KMS-11 (cell line): ENCODE measurements around the gene THAP8.

ENCODE experiments used
- H2AFZ ChIP-seq: fragments of 200-600 bp; sonication (generic); 2 replicates; pipeline ENCODE4 v1.6.1; 2016; ENCODE audit warnings: antibody characterized with exemption, mixed run types, low read depth
- H3K27ac ChIP-seq: fragments of 200-600 bp; sonication (generic); 2 replicates; pipeline ENCODE4 v1.6.1; 2016; ENCODE audit warnings: mild to moderate bottlenecking, mixed run types
- H3K27me3 ChIP-seq: fragments of 200-600 bp; sonication (generic); 2 replicates; pipeline ENCODE4 v1.6.1; 2017; ENCODE audit warnings: mild to moderate bottlenecking, low read depth, mixed run types, moderate library complexity; ENCODE audit not compliant: insufficient read depth
- H3K36me3 ChIP-seq: fragments of 200-600 bp; sonication (generic); 2 replicates; pipeline ENCODE4 v1.6.1; 2017; ENCODE audit warnings: mild to moderate bottlenecking, mixed run types; ENCODE audit not compliant: insufficient read depth
- H3K4me1 ChIP-seq: fragments of 200-600 bp; sonication (generic); 2 replicates; pipeline ENCODE4 v1.6.1; 2016; ENCODE audit warnings: mild to moderate bottlenecking, low read depth, mixed run types; ENCODE audit not compliant: poor library complexity, severe bottlenecking
- H3K4me2 ChIP-seq: fragments of 200-600 bp; sonication (generic); 2 replicates; pipeline ENCODE4 v1.7.0; 2016; ENCODE audit warnings: mild to moderate bottlenecking, mixed run types
- H3K4me3 ChIP-seq: fragments of 200-600 bp; sonication (generic); IDR thresholded peaks from 2 replicates; pipeline ENCODE4 v1.6.1; 2017; ENCODE audit warnings: low read depth, low read length, mixed read lengths; ENCODE audit not compliant: insufficient read depth
- H3K79me2 ChIP-seq: fragments of 200-600 bp; sonication (generic); 2 replicates; pipeline ENCODE4 v1.6.1; 2016; ENCODE audit warnings: low read depth, mixed run types; ENCODE audit not compliant: insufficient read depth
- H3K9ac ChIP-seq: fragments of 200-600 bp; sonication (generic); 2 replicates; pipeline ENCODE4 v1.6.1; 2016; ENCODE audit warnings: mild to moderate bottlenecking, mixed run types
- H4K20me1 ChIP-seq: fragments of 200-600 bp; sonication (generic); 2 replicates; pipeline ENCODE4 v1.6.1; 2016; ENCODE audit warnings: mild to moderate bottlenecking, mixed run types; ENCODE audit not compliant: insufficient read depth
- TF ChIP-seq, protein P1 (sequence below): fragments of 200-600 bp; sonication (generic); conservative IDR thresholded peaks from 2 replicates; pipeline ENCODE4 v1.6.1; 2017; ENCODE audit warnings: low read depth, mild to moderate bottlenecking, antibody characterized with exemption, low read length, moderate library complexity, mixed read lengths

THAP8 gene

DNA sequence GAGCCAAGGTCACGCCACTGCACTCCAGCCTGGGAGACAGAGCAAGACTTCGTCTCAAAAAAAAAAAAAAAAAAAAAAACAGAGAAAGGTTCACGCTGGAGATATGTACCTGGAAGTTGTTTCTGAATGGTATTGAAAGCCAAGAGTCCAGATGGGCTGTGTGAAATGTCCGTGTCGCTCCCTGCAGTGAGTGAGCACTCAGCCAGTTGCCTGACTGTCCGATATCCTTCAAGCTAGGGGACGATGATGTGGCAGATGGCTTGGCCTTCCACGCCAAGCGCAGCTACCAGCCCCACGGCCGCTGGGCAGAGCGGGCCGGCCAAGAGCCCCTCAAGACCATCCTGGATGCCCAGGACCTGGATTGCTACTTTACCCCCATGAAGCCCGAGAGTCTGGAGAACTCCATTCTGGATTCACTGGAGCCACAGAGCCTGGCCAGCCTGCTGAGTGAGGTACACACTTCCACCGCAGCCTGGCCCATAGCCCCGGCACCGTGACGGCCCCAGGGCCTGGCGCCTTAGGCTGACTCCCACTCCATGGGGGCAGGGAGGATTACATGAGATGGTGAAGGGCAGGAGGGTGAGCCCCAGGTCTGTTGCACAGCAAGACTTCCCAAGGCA, 45.2 kb upstream of the THAP8 start:
- no peak overlapping the region for H3K4me3 ChIP-seq
- no peaks in the 10 kb centered on the region for H3K27me3 ChIP-seq
- H2AFZ ChIP-seq = no peak overlapping the region
- no peak overlapping the region for H3K27ac ChIP-seq
- no peaks in the 10 kb centered on the region; the same call in 1 of the 2 replicates for H3K36me3 ChIP-seq
- H3K4me2 ChIP-seq = no peak overlapping the region
- no peaks in the 10 kb centered on the region for H4K20me1 ChIP-seq
- no peaks in the 10 kb centered on the region for H3K4me1 ChIP-seq
- TF ChIP-seq, protein P1, sequence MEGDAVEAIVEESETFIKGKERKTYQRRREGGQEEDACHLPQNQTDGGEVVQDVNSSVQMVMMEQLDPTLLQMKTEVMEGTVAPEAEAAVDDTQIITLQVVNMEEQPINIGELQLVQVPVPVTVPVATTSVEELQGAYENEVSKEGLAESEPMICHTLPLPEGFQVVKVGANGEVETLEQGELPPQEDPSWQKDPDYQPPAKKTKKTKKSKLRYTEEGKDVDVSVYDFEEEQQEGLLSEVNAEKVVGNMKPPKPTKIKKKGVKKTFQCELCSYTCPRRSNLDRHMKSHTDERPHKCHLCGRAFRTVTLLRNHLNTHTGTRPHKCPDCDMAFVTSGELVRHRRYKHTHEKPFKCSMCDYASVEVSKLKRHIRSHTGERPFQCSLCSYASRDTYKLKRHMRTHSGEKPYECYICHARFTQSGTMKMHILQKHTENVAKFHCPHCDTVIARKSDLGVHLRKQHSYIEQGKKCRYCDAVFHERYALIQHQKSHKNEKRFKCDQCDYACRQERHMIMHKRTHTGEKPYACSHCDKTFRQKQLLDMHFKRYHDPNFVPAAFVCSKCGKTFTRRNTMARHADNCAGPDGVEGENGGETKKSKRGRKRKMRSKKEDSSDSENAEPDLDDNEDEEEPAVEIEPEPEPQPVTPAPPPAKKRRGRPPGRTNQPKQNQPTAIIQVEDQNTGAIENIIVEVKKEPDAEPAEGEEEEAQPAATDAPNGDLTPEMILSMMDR = no peak
- H3K9ac ChIP-seq = no peak overlapping the region
- no peaks in the 10 kb centered on the region for H3K79me2 ChIP-seq

DNA sequence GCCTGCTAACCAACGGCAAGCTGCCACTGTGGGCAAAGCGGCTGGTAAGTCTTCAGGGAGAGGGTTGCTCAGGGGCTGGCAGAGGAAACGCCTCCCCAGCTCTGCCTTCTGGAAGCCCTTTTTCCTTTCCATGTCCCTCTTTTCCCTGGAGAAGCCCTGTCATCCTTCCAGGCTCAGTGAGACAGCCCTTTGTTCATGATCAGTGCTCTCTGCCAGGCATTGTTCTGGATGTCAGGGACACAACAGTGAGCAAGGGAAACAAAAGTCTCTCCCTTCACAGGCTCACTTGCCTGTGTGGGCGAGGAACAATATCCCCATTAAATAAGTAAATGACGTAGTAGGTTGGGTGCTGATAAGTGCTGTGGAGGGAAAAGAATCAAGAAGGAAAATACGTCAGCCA, 43.0 kb upstream of the THAP8 start:
- no peak overlapping the region for H3K9ac ChIP-seq
- H4K20me1 ChIP-seq = no peaks in the 10 kb centered on the region
- no peak overlapping the region for H3K4me3 ChIP-seq
- H3K36me3 ChIP-seq = no peaks in the 10 kb centered on the region; the same call in 1 of the 2 replicates
- H3K27me3 ChIP-seq = no peaks in the 10 kb centered on the region
- no peak overlapping the region for H3K4me2 ChIP-seq
- TF ChIP-seq, protein P1 = no peak
- H3K4me1 ChIP-seq = no peaks in the 10 kb centered on the region
- no peaks in the 10 kb centered on the region for H3K79me2 ChIP-seq
- H2AFZ ChIP-seq = no peak overlapping the region
- no peak overlapping the region for H3K27ac ChIP-seq

DNA sequence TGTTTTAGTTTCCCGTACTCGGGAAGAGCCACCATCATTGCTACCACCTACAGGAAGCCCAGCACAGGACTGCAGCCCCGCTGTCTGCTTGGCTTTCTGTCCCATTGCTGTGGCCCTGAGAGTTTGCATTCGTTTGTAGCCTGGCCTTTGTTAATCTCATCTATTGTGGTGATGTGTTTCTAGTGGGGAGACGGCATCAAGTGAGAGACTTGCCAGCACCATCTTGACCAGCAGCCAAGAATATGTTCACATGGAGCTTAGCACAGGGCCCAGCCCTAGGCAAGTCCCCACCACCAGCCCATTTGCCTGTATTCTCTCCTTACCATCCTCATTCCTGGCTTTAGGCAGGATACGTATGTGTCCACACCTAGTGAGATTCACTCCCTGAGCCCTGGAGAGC, 39.6 kb upstream of the THAP8 start:
- Histone ChIP-seq H3K36me3 (peaks cover 3% of the 10 kb centered on the region; the same call in 1 of the 2 replicates), H3K27me3 (no peaks in the 10 kb centered on the region), H2AFZ (no peak overlapping the region), H3K27ac (no peak overlapping the region), H3K4me1 (no peaks in the 10 kb centered on the region), H3K4me2 (no peak overlapping the region), H3K9ac (no peak overlapping the region), H3K79me2 (no peaks in the 10 kb centered on the region), H3K4me3 (no peak overlapping the region), H4K20me1 (no peaks in the 10 kb centered on the region)
- TF ChIP-seq, protein P1 = no peak

DNA sequence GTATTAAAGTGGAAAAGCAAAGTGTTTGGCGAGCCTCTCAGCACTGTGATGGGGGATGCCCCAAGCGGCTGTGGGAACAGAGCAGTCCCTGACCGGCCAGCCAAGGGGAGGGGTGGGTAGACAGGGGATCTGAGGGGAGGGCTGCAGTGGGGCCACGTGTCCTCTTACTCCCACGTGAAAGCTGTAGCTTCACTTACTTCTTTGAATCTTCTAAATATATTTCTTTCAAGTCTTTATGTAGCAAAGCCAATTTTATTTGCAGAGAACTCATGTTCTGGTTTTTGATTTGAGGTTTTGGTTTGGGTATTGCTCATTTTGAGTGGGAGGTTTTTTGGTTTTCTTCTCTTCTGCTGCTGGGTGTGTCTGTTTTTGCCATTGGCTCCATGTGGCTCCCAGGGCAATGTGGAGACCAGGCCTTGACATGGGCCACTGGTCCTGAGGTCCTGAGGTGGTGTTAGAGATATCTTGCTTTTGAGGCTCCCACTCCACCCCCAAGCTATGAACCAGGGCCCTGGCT, 39.1 kb upstream of the THAP8 start:
- Histone ChIP-seq H3K4me3 (no peak overlapping the region), H3K27ac (no peak overlapping the region), H3K4me1 (no peaks in the 10 kb centered on the region), H4K20me1 (no peaks in the 10 kb centered on the region), H3K4me2 (no peak overlapping the region), H3K79me2 (no peaks in the 10 kb centered on the region), H3K36me3 (peaks cover 3% of the 10 kb centered on the region; the same call in 1 of the 2 replicates), H2AFZ (no peak overlapping the region), H3K9ac (no peak overlapping the region), H3K27me3 (no peaks in the 10 kb centered on the region)
- TF ChIP-seq, protein P1 = no peak
